HFFc6 (cell line): ENCODE measurements around the gene GIMAP6. TPM values are rescaled to one million over a fixed set of nuclear protein-coding genes. Genes with fewer than 3 reads are reported as not detected.

Source experiments
- DNase-seq: peaks from one replicate; pipeline ENCODE4 v3.0.0-alpha.2; 2018
- H3K27ac Mint-ChIP-seq: 2 replicates; pipeline ENCODE4 v1.8.0; 2020; ENCODE audit warnings: mild to moderate bottlenecking, mixed read lengths
- H3K27me3 Mint-ChIP-seq: 2 replicates; pipeline ENCODE4 v1.8.0; 2021; ENCODE audit warnings: mild to moderate bottlenecking, moderate library complexity, mixed read lengths; ENCODE audit not compliant: insufficient read depth
- H3K36me3 Mint-ChIP-seq: 2 replicates; pipeline ENCODE4 v1.8.0; 2021; ENCODE audit warnings: low read depth, mixed read lengths
- H3K4me1 Mint-ChIP-seq: 2 replicates; pipeline ENCODE4 v1.8.0; 2020; ENCODE audit warnings: low read depth, mixed read lengths
- H3K4me3 Mint-ChIP-seq: 2 replicates; pipeline ENCODE4 v1.8.0; 2020; ENCODE audit warnings: mild to moderate bottlenecking, moderate library complexity, mixed read lengths
- H3K9me3 Mint-ChIP-seq: 2 replicates; pipeline ENCODE4 v1.8.0; 2020; ENCODE audit warnings: mild to moderate bottlenecking, mixed read lengths
- total RNA-seq, 6 experiments: library from RNA; stranded (reverse); fragmentation: NEBNext Ultra II Directional; extraction: Animal tissue kit (Norgen Biotek cat#: 25700); gene quantifications; 2 replicates in 1 of 6; 3 replicates in 5 of 6; pipeline ENCODE4 v1.2.3, GENCODE V29; 2021
- TF ChIP-seq, protein P1 (sequence below): fragments of 200-600 bp; sonication (generic); IDR thresholded peaks from 2 replicates; pipeline ENCODE4 v1.5.0; 2021; ENCODE audit warnings: antibody characterized with exemption, mild to moderate bottlenecking

The GIMAP6 gene
- total RNA-seq, 6 experiments from 2014 or later: not detected

DNA sequence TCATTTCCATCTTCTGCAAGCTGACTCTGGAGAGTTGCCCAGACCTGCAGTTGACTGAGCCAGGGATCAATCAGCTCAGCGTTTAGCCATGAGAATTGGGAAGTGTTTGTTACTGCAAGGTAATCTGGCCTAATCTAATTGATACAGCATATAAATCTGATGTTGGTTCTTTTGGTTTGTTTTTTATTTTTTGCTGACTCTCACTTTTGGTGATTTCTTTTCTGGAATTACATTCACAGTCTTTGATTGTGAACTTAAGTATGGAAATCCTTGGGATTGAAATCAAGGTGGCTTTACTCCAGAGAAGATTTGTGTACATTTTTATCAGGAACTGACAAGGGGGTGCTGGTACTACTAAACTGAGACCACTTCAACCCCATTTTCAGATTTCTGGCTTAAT lies 1.7 kb upstream of the GIMAP6 start:
- Mint-ChIP-seq H3K4me3 (no peak overlapping the region), H3K36me3 (no peaks in the 10 kb centered on the region), H3K27ac (no peak overlapping the region), H3K27me3 (no peaks in the 10 kb centered on the region; the same call in 1 of the 2 replicates), H3K4me1 (no peaks in the 10 kb centered on the region), H3K9me3 (peaks cover 65% of the 10 kb centered on the region)
- DNase-seq: no peak
- TF ChIP-seq, protein P1, sequence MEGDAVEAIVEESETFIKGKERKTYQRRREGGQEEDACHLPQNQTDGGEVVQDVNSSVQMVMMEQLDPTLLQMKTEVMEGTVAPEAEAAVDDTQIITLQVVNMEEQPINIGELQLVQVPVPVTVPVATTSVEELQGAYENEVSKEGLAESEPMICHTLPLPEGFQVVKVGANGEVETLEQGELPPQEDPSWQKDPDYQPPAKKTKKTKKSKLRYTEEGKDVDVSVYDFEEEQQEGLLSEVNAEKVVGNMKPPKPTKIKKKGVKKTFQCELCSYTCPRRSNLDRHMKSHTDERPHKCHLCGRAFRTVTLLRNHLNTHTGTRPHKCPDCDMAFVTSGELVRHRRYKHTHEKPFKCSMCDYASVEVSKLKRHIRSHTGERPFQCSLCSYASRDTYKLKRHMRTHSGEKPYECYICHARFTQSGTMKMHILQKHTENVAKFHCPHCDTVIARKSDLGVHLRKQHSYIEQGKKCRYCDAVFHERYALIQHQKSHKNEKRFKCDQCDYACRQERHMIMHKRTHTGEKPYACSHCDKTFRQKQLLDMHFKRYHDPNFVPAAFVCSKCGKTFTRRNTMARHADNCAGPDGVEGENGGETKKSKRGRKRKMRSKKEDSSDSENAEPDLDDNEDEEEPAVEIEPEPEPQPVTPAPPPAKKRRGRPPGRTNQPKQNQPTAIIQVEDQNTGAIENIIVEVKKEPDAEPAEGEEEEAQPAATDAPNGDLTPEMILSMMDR: no peak

DNA sequence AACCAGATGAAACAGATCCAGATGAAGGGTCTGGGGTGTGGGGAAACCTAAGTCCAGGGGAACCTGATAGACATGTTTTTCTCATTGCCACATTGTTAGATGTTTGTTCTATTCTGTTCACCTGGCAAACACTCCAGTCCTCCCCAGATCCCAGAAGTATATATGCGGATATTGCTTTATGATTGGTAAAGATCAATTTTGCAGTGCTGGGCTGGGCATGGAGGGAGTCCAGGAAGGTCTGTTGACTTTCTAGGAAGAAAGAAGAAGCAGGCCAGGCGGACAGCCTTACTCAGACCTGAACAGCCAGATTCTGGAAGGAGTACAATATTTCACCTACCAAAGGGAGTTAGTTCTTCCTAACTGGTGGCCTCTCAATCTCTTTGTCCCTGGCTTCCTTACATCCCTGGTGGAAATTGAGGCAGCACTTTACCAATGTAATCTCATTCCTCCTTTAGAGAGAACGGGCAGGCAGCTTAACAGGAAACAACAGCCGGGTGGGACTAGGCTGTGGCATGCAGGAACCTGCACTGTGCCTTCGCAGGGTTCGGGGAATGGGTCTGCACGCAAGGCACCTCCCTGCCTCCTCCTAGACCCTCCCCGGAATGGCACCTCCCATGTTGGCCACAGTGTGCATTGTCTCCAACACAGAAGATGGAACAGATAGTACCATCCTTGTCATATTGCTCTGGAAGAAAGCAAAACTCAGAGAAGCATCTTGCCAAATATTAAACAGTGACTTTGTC lies 930 bp downstream of the GIMAP6 start:
- H3K4me1 Mint-ChIP-seq: no peaks in the 10 kb centered on the region
- H3K36me3 Mint-ChIP-seq: no peaks in the 10 kb centered on the region
- no peaks in the 10 kb centered on the region; the same call in 1 of the 2 replicates for H3K27me3 Mint-ChIP-seq
- no peak overlapping the region for H3K27ac Mint-ChIP-seq
- no peak overlapping the region for H3K4me3 Mint-ChIP-seq
- TF ChIP-seq, protein P1: no peak
- DNase-seq: no peak
- peaks cover 59% of the 10 kb centered on the region for H3K9me3 Mint-ChIP-seq

DNA sequence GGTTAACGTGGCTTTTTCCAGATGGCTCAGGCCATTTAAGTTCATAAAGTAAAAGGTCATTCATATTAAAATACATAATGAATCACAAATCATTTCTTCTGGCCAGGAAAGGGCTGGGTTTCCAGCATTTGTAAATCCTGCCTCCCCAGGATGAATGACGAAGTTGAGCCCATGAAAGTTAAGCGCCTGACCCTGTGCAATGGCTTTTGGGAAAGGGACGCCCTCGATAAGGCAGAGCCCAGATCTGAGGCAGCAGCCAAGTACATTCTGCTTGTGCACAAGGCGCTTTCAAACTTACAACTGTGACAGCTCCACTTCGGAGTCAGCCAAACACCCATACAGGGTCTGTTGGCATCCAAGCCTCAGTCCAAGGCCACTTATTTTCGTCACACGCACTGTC lies 2.8 kb downstream of the GIMAP6 start:
- Mint-ChIP-seq H3K4me1 (no peaks in the 10 kb centered on the region), H3K9me3 (peaks cover 57% of the 10 kb centered on the region), H3K36me3 (no peaks in the 10 kb centered on the region), H3K4me3 (no peak overlapping the region), H3K27me3 (no peaks in the 10 kb centered on the region; the same call in 1 of the 2 replicates), H3K27ac (no peak overlapping the region)
- no peak for DNase-seq
- TF ChIP-seq, protein P1: no peak

DNA sequence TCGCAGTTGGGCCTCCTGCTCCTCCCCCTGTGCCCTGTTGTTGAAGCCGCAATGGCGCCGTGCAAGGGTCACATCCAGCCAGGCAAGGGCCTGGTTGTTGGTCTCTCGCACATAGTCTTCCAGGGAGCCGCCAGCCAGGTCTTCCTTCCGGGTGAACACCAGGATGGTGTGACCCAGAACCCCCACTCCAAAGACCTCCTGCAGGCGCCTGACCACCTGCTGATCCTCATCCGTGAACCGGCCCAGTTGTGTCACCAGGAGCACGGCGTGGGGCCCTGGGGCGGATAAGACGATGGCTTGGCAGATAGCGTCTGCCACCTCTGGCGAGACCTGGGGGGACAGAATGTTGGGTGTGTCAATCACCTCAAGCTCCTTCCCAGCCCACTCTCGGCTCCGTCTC lies 4.2 kb downstream of the GIMAP6 start:
- Mint-ChIP-seq H3K4me3 (no peak overlapping the region), H3K4me1 (no peaks in the 10 kb centered on the region), H3K9me3 (peaks cover 51% of the 10 kb centered on the region), H3K27me3 (no peaks in the 10 kb centered on the region; the same call in 1 of the 2 replicates), H3K27ac (no peak overlapping the region), H3K36me3 (no peaks in the 10 kb centered on the region)
- TF ChIP-seq, protein P1: no peak
- DNase-seq: no peak

DNA sequence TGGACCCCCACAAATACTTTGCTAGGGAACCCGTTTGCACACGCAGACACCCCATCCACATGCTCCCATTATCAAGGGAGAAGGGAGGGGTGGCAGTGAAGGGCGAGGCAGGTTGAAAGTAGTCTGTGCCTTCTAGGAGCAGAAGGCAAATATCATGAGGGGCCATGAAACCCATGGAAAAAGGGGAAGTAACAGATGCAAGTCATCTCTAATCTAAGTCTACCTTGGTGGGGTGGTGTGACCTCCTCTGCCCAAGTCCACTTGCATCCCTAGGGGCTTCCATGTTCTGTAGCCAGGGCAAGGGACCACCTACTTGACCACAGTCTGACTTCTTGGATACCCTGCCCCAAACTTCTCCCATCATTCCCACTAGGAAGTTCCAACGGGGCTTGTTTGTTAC lies 5.5 kb downstream of the GIMAP6 start:
- TF ChIP-seq, protein P1: no peak
- no peak for DNase-seq
- Mint-ChIP-seq H3K27me3 (no peaks in the 10 kb centered on the region), H3K4me3 (no peak overlapping the region), H3K4me1 (no peaks in the 10 kb centered on the region), H3K9me3 (peaks cover 47% of the 10 kb centered on the region), H3K36me3 (no peaks in the 10 kb centered on the region), H3K27ac (no peak overlapping the region)
